NCI-H2196 (cell line): ENCODE data around the gene RPA4.
"Not testable (repeated sequence)": the region's sequence is repeated elsewhere in the genome, so short reads cannot be mapped to it uniquely, and the experiment has no call there.

ENCODE experiments used
- DNase-seq: peaks from one replicate; lab custom pipeline; 2025; ENCODE audit not compliant: unreplicated experiment; lab: John Stamatoyannopoulos, UW

RPA4 gene, protein sequence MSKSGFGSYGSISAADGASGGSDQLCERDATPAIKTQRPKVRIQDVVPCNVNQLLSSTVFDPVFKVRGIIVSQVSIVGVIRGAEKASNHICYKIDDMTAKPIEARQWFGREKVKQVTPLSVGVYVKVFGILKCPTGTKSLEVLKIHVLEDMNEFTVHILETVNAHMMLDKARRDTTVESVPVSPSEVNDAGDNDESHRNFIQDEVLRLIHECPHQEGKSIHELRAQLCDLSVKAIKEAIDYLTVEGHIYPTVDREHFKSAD

DNA sequence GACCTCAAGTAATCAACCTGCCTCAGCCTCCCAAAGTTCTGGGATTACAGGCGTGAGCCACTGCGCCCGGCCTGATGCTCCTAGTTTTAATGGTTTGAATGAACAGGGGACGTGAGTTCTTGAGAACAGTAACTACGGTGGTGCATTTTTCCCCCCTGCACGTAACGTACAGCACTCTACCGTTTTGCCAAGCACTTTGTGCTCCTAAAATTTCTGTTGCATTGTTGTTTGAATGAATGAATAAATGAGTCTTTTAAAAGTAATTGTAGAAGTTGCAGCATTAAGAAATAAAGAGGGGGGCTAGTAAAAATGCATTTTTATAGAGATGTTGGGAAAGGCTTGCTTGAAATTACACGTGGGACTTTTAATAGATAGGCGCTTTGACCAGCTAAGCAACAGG lies at the start of gene RPA4:
RPA4 (plus strand) TSS at position 301 of the 400 bp plus-strand sequence. CDS start 403 bp downstream, outside the sequence.
- no peak for DNase-seq

DNA sequence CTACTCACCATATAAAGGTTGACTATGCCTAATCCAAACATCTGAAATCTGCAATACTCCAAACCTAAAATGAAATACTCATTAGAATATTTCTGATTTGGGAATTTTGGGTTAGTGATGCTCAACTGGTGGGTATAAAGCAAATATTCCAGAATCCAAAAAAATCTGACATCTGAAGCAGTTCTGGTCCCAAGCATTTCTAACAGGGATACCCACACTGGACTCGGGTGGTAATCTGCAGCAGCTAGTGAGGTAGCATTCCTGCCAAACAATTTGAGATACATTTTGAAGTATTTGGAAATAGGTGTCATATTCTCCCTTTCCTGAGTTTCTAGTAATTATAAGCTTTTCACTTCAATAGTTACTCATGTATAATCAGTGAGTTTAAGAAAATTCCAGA lies 49.6 kb upstream of the RPA4 start:
- DNase-seq: no peak

DNA sequence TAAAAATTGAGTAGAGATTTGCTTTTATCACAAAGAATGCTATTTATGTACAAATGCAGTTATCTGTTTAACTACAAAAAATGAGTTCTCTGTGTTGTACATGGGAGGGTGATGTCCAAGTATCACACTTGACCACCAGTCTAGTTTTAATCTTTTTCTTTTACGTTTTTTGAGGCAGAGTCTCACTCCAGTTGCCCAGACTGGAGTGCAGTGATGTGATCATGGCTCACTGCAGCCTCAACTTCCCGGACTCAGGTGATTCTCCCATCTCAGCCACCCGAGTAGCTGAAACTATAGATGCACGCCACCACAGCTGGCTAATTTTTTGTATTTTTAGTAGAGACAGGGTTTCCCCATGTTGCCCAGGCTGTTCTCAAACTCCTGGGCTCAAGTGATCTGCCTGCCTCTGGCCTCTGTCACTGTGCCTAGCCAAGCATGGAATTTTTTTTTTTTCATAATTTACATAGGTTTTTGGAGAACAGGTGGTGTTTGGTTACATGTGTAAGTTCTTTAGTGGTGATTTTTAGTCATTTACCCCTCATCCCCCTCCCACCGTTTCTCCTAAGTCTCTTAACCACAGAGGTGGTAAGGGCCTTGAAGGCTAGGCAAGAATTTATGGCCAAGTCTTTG lies 47.9 kb upstream of the RPA4 start:
- no peak for DNase-seq

DNA sequence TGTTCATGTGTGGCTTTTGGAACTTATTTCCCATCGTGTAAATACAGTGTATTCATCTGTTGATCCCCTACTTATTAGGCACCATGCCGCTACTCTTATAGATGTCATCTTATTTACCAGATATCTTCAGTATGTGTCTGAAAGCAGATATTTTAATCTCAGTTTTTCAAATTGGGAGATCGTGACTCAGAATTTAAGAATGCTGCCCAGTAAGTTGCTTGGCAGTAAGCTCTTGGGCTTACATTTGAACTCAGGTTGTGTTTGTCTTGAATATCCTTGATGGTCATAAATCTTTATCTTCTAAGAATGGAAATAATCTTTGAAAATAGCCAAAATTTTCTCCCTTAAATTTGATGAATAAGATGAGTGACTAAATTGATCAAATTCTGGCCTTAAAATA lies 45.9 kb upstream of the RPA4 start:
- no peak for DNase-seq

DNA sequence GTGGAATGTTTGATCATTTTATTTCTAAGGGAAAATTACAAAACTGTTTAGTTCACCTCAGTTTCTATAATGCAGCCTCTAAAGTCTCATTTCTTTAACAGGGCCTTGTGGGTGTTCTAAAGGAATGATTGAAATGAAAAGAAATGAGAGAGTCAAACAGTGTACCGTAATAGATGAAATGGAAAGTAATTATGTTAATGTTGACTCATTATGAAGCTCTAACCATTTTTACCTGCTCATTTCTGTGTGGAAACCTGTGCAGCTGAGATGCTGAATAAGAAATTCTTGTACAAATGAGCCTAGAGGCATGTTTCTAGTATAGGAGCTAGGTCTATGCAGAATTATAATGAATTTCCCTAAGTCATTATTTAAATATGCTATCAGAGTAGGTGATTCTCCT lies 45.2 kb upstream of the RPA4 start:
- no peak for DNase-seq

DNA sequence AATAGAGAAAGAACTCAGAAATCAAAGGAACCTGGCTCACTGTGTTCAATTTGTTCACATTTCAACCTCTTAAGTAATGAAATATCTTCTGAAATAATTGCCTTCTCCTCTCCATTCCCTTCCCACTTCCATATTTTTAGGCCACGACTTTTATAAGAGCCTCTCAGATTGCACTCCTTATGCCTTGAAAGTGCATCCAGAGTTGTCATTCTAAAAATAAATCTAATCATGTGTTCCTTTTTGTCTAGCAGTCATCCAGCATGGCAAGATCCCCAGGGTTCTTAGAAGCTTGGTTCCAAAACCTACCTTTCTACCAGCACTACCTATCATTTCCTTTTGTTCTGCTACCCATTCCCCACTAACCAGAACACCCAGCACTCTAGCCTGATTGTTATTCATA lies 42.4 kb upstream of the RPA4 start:
- no peak for DNase-seq

DNA sequence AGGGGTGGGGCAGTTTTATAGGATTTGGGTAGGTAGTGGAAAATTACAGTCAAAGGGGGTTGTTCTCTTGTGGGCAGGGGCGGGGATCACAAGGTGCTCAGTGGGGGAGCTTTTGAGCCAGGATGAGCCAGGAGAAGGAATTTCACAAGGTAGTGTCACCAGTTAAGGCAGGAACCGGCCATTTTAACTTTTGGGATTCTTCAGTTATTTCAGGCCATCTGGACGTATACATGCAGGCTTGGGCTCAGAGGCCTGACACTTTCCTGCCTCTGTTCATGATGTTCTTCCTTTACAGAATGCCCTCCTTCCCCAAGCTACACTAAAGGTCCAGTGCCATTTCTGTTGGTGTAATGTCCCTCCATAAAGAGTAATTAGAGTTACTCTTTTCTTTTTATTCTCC lies 41.8 kb upstream of the RPA4 start:
- DNase-seq: not testable (repeated sequence)

DNA sequence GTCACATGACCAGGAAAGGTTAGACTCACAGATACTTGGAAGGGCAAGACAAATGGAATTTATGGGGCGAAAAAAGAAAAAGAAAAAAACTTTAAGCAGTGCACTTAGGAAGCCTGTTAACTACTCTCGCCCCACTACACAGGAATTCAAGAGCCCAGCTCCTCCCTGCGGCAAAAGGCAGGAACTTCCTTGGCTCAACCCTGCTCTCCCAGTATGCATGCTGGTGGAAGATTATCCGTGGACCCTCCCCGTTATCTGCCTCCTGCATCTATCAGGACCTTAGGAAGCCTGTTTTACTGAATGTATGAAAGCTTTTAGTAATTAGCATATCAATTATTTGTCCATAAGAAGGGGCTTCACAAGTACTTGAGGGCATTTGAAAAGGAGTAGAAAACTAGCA lies 40.1 kb upstream of the RPA4 start:
- DNase-seq: no peak

DNA sequence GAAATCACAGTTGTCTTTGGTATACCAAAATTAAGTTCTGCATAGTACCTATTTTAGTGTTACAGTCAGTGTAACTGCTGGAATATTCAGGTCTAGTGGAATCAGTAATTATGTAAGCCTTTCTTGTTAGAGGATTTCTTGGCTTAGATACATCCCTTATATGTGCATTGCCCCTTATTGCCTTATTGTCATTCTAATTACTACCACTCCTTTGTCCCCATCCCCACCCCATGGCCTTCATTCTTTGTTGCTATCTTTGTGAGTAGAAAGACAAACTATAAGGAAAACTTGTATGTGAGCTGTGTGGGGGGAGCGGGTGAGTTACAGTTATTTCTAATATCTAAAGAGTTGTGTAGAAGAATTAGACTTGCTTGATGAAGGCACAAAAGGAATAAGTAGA lies 36.9 kb upstream of the RPA4 start:
- DNase-seq: no peak

DNA sequence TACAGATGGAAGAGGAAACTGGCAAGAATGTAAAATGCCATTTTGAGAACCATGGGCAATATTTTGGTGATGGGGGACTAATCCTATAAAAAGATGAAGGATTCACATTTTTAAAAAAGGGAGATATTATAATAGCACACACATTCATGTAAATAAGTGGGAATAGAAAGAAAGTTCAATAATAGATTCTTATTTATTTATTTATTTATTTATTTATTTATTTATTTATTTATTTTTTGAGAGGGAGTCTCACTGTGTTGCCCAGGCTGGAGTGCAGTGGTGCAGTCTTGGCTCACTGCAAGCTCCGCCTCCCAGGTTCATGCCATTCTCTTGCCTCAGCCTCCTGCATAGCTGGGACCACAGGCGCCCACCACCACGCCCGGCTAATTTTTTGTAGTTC lies 24.3 kb upstream of the RPA4 start:
- DNase-seq: not testable (repeated sequence)

DNA sequence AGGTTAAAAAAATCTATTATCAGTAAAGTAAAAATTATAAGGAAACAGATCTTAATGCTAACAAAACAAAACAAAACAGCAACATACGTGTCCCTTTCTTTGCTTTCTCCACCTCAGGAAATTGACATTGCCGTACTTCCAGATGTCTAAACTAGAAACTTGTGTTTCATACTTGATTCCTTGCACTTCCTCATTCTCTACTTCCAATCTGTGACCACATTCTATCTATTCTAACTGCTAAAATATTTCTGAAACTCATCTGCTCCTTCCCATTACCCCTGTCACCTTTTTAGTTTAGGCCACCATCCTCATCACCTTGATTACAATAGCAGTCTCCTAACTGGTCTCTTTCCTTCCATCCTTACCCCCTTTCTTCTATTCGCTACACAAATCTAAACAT lies 22.5 kb upstream of the RPA4 start:
- no peak for DNase-seq

DNA sequence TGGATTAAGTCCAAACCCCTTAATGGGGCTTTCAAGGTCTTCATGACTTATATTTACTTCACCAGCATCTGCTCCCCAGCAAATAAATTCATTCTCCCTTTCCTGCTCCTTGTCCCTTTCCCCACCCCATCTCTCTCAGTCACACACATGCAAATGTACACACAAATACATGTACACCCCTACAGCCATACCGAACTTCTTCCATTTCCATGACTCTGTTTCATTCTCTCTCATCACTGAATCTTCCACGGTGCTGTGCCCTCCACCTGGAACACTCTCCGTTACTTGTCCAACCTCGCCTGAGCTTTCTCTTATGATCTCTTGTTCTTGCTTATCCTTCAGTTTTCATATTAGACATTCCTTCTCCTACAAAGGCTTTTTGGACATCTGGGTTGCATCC lies 22.0 kb upstream of the RPA4 start:
- no peak for DNase-seq

DNA sequence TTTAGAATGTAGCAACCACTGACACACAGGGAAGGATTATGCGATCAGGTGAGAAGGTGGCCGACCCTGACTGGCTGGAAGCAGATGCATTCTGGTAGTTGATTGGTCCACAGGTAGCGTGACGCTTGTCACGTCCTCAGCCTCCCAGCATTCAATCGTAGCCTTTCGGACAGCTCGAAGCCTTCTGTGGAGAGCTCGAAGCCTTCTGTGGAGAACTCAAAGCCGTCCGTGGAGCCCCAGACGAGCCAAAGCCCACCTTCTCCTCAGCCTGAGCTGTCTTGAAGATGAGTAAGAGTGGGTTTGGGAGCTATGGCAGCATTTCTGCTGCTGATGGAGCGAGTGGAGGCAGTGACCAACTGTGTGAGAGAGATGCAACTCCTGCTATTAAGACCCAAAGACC lies 319 bp downstream of the RPA4 start:
- no peak for DNase-seq

DNA sequence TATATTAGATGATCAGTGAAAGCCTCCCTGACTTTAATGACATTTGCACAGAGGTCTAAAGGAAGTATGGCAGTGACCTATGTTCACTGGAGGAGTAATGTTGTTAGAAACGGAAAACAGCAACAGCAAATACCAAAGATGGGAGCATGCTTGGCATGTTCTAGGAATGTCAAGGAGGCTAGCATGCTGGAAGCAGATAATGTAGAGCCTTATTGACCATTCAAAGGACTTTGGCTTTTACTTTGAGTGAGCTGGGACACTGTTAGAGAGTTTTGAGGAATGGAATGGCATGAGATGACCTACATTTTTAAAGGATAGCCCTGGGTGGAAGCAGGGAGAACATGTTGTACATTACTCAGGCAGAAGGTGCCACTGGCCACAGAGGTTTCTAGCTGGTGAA lies 6.0 kb downstream of the RPA4 start:
- no peak for DNase-seq

DNA sequence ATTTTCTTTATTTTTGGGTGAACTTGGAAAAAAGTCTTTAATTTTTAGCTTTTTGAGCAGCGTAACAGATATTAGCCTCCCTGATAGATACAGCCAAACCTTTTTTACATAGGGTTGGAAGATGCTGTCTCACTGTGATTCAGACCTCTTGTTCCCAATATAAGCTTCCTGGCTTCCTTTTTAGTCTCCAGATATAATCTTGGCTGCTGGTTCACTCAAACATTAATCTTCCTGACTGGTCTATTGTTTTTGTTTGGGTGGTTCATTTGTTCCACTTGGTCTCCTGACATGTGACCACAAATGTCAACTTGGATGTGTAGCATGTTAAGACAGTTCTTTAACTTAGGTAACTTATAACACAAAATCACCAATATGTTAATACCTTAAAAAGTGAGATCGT lies 23.0 kb downstream of the RPA4 start:
- DNase-seq: no peak

DNA sequence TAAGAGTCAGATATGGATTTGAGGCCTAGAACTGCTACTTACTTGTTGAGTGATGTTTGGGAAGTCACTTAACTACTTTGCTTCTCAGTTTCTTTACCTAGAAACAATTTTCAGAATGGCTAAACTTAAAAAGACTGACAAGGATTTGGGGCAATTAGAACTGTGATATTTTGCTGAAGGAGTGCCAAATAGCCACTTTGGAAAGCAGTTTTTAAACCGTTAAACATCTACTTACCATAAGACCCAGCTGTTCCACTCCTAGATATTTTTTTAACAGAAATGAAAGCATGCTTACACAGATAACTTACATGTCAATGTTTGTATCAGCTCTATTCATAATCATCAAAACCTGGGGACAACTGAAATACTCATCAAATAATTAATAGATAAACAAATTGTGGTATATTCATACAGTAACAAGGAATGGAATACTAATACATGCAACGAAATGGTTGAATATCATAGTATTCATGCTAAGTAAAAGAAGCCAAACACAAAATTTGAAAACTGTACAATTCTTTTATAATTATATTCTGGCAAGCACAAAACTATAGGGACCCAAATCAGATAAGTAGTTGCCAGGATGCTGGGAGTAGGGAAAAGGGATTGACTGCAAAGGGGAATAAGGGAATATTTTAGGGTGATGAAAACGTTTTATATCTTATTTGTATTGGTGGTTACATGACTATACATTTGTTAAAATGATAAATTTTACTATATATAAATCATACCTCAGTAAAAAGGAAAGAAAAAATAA lies 24.0 kb downstream of the RPA4 start:
- no peak for DNase-seq

DNA sequence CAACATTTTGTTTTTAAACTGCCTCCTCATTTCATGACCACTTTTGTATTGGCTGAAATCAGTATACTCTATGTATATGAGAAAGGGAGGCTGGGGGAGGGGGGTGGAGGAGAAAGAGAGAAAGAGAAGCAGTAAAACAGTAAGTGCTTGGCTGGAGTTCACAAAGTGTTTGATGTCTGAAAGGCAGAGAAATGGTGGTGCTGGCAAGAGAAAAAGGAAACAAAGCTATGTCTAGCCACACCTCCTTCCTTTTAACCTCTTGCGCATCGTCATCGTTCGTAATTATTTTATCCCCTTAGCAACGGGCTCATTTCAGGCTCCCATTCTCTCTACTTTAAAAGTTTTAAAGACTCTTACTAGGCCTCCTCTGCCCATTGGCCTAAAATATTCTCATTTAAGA lies 25.6 kb downstream of the RPA4 start:
- no peak for DNase-seq

DNA sequence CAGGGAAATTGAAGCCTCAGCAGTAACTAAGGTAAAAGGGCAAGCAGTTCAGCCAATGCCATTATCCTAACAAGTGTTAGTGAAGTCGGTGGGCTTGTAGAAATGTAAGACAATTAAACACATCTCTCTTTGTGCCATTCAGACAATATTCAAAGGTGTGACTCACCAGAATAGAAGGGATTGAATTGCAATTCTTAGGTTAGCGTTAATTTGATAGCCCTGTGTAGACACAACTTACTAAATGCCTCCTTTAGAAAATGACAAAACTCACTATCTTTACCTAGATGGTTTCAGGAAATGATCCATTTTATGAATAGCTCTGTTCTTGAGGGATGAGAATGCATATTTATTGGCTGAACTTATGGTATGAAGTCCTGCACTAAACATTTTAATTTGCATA lies 35.2 kb downstream of the RPA4 start:
- DNase-seq: no peak

DNA sequence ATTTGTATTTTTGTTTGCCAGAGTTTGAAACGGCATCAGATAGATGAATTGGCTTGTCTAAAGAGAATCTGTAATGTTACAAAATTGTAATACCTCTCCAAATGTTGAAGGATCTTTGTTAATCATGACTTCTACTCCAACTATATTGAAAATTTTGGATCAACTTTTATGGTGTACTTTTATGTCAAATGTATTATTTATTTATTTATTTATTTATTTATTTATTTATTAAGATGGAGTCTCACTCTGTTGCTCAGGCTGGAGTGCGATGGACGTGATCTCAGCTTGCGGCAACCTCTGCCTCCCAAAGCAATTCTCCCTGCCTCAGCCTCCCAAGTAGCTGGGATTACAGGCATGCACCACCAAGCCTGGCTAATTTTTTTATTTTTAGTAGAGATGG lies 36.0 kb downstream of the RPA4 start:
- no peak for DNase-seq

DNA sequence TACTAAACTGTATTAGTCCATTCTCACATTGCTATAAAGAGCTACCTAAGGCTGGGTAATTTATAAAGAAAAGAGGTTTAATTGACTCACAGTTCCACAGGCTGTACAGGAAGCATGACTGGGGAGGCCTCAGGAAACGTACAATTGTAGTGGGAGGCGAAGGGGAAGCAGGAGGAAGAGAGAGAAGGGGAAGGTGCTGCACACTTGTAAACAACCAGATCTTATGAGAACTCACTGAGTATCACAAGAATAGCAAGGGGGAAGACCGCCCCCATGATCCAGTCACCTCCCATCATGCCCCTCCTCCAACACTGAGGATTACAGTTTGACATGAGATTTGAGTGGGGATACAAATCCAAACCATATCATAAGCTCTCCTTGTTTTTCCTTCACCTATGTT lies 40.9 kb downstream of the RPA4 start:
- DNase-seq: no peak

DNA sequence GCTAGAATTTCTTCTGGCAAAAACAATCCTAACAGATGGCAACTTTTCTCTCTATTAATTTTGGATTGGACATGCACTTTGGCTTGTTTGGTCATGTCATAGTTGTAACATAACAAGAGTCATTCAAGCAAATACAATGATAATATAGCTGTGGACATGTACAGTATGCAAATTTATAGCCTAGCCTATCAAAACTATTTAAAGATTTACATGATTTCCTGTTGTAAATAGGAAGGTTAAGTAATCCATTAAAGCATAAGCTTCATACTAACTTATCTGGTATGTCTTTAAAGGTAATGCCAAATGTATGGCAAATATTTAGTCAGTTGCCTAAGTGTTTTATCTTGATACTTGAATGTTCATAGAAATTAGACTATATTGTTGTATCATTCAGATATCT lies 45.3 kb downstream of the RPA4 start:
- DNase-seq: no peak
